ENCODE results near the gene WDR38. TPM values are rescaled to one million over a fixed set of nuclear protein-coding genes. Genes with fewer than 3 reads are reported as not detected.

The WDR38 gene
- total and polyA plus RNA-seq, 9 of the 15 experiments (the other 6 are each of a cell fraction or from before 2014, with no cell fraction given) = not detected

GRCh38 chr9:124899845-124900244 is 46.6 kb downstream of the WDR38 start (continued):
- TF ChIP-seq, protein P1, sequence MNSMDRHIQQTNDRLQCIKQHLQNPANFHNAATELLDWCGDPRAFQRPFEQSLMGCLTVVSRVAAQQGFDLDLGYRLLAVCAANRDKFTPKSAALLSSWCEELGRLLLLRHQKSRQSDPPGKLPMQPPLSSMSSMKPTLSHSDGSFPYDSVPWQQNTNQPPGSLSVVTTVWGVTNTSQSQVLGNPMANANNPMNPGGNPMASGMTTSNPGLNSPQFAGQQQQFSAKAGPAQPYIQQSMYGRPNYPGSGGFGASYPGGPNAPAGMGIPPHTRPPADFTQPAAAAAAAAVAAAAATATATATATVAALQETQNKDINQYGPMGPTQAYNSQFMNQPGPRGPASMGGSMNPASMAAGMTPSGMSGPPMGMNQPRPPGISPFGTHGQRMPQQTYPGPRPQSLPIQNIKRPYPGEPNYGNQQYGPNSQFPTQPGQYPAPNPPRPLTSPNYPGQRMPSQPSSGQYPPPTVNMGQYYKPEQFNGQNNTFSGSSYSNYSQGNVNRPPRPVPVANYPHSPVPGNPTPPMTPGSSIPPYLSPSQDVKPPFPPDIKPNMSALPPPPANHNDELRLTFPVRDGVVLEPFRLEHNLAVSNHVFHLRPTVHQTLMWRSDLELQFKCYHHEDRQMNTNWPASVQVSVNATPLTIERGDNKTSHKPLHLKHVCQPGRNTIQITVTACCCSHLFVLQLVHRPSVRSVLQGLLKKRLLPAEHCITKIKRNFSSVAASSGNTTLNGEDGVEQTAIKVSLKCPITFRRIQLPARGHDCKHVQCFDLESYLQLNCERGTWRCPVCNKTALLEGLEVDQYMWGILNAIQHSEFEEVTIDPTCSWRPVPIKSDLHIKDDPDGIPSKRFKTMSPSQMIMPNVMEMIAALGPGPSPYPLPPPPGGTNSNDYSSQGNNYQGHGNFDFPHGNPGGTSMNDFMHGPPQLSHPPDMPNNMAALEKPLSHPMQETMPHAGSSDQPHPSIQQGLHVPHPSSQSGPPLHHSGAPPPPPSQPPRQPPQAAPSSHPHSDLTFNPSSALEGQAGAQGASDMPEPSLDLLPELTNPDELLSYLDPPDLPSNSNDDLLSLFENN (IDR thresholded peaks at IDR 0.05; ENCODE audit: low read depth in 2 of 2, low read length in 2 of 2) = no peak
- TF ChIP-seq ZBTB5 (IDR thresholded peaks at IDR 0.05) (no peak), XRCC4 (IDR thresholded peaks at IDR 0.05; ENCODE audit: extremely low read depth, insufficient read depth, insufficient read length) (no peak), CREB5 (CRISPR knock-in tag; IDR thresholded peaks at IDR 0.05) (no peak), EP400 (IDR thresholded peaks at IDR 0.05) (peak; percentile 70), FOXJ3 (CRISPR knock-in tag; IDR thresholded peaks at IDR 0.05) (no peak), SP2 (IDR thresholded peaks at IDR 0.05; ENCODE audit: extremely low read depth, low read depth, low read length, poor library complexity, severe bottlenecking) (no peak), ZFP1 (CRISPR knock-in tag; IDR thresholded peaks at IDR 0.05) (no peak), C11orf30 (IDR thresholded peaks at IDR 0.05; ENCODE audit: low read depth) (peak; percentile 94), EP300 (IDR thresholded peaks at IDR 0.05; ENCODE audit: low read length) (peak; percentile 45), SRSF7 (optimal IDR thresholded peaks at IDR 0.05; ENCODE audit: low read depth, low read length) (no peak), KLF1 (tag; IDR thresholded peaks at IDR 0.05) (no peak), DPF2 (IDR thresholded peaks at IDR 0.05) (peak; percentile 63; the same call in 1 of the 2 replicates), DEAF1 (CRISPR knock-in tag; IDR thresholded peaks at IDR 0.05) (no peak), BCOR (IDR thresholded peaks at IDR 0.05) (no peak), ZNF175 (CRISPR knock-in tag; IDR thresholded peaks at IDR 0.05; ENCODE audit: low read depth) (no peak), ZNF274 (IDR thresholded peaks at IDR 0.05; ENCODE audit: borderline replicate concordance, low read depth, low read length) (no peak), IRF2 (CRISPR knock-in tag; IDR thresholded peaks at IDR 0.05) (no peak)
- TF ChIP-seq, protein P2, sequence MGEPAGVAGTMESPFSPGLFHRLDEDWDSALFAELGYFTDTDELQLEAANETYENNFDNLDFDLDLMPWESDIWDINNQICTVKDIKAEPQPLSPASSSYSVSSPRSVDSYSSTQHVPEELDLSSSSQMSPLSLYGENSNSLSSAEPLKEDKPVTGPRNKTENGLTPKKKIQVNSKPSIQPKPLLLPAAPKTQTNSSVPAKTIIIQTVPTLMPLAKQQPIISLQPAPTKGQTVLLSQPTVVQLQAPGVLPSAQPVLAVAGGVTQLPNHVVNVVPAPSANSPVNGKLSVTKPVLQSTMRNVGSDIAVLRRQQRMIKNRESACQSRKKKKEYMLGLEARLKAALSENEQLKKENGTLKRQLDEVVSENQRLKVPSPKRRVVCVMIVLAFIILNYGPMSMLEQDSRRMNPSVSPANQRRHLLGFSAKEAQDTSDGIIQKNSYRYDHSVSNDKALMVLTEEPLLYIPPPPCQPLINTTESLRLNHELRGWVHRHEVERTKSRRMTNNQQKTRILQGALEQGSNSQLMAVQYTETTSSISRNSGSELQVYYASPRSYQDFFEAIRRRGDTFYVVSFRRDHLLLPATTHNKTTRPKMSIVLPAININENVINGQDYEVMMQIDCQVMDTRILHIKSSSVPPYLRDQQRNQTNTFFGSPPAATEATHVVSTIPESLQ (CRISPR knock-in tag; IDR thresholded peaks at IDR 0.05) = no peak

All from K562 (cell line).